Measurements from ENCODE around the gene GPR157.

The GPR157 gene

DNA sequence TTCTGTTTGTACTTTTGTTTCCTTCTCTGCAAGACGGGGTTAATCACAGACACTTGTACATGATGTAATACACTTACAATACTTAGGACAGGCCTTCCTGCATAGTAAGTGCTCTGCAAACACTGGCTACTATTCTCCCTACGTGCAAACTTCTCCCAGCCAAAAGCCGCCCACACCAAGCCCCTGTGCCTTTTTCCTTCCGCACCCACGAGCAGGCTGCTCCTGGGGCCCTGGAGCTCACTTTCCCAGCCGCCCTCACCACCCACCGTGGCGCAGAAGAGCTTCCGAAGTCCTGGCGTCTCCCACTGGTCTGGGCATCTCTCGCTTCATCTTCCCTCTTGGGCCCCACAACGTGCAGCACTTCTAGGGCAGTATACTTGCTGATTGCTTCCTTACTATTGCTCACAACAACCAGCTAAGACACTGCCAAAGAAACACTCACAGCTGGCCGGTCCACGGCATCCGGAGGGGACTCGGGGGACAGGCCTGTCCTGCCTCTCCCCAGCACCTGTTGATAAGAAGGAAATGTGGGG lies 22.5 kb upstream of the GPR157 start:
- no peak for TF ChIP-seq TAF1 (IDR thresholded peaks at IDR 0.05; ENCODE audit: low read depth)
- TF ChIP-seq, protein P1, sequence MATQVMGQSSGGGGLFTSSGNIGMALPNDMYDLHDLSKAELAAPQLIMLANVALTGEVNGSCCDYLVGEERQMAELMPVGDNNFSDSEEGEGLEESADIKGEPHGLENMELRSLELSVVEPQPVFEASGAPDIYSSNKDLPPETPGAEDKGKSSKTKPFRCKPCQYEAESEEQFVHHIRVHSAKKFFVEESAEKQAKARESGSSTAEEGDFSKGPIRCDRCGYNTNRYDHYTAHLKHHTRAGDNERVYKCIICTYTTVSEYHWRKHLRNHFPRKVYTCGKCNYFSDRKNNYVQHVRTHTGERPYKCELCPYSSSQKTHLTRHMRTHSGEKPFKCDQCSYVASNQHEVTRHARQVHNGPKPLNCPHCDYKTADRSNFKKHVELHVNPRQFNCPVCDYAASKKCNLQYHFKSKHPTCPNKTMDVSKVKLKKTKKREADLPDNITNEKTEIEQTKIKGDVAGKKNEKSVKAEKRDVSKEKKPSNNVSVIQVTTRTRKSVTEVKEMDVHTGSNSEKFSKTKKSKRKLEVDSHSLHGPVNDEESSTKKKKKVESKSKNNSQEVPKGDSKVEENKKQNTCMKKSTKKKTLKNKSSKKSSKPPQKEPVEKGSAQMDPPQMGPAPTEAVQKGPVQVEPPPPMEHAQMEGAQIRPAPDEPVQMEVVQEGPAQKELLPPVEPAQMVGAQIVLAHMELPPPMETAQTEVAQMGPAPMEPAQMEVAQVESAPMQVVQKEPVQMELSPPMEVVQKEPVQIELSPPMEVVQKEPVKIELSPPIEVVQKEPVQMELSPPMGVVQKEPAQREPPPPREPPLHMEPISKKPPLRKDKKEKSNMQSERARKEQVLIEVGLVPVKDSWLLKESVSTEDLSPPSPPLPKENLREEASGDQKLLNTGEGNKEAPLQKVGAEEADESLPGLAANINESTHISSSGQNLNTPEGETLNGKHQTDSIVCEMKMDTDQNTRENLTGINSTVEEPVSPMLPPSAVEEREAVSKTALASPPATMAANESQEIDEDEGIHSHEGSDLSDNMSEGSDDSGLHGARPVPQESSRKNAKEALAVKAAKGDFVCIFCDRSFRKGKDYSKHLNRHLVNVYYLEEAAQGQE (IDR thresholded peaks at IDR 0.05; ENCODE audit: low read depth) = no peak
- TF ChIP-seq EP300 (IDR thresholded peaks at IDR 0.05; ENCODE audit: borderline replicate concordance) = no peak
- no peak for TF ChIP-seq TEAD4 (IDR thresholded peaks at IDR 0.05)
- no peak for TF ChIP-seq RAD21 (IDR thresholded peaks at IDR 0.05; ENCODE audit: low read depth)
- no peak for TF ChIP-seq NFIC (IDR thresholded peaks at IDR 0.05)
- no peak for TF ChIP-seq EGR1 (IDR thresholded peaks at IDR 0.05)
- TF ChIP-seq, protein P2, sequence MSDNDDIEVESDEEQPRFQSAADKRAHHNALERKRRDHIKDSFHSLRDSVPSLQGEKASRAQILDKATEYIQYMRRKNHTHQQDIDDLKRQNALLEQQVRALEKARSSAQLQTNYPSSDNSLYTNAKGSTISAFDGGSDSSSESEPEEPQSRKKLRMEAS (IDR thresholded peaks at IDR 0.05) = no peak
- no peak for TF ChIP-seq YY1 (IDR thresholded peaks at IDR 0.05; ENCODE audit: low read depth)
- TF ChIP-seq, protein P3, sequence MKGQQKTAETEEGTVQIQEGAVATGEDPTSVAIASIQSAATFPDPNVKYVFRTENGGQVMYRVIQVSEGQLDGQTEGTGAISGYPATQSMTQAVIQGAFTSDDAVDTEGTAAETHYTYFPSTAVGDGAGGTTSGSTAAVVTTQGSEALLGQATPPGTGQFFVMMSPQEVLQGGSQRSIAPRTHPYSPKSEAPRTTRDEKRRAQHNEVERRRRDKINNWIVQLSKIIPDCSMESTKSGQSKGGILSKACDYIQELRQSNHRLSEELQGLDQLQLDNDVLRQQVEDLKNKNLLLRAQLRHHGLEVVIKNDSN (IDR thresholded peaks at IDR 0.05) = no peak
- no peak for TF ChIP-seq ZBTB7A (IDR thresholded peaks at IDR 0.05; ENCODE audit: low read depth)
- TF ChIP-seq TCF12 (IDR thresholded peaks at IDR 0.05; ENCODE audit: low read depth) = no peak
- TF ChIP-seq FOXM1 (IDR thresholded peaks at IDR 0.05; ENCODE audit: borderline replicate concordance, low read depth) = no peak
- TF ChIP-seq CREB1 (IDR thresholded peaks at IDR 0.05; ENCODE audit: low read depth) = no peak
- no peak for TF ChIP-seq CEBPB (IDR thresholded peaks at IDR 0.05)

DNA sequence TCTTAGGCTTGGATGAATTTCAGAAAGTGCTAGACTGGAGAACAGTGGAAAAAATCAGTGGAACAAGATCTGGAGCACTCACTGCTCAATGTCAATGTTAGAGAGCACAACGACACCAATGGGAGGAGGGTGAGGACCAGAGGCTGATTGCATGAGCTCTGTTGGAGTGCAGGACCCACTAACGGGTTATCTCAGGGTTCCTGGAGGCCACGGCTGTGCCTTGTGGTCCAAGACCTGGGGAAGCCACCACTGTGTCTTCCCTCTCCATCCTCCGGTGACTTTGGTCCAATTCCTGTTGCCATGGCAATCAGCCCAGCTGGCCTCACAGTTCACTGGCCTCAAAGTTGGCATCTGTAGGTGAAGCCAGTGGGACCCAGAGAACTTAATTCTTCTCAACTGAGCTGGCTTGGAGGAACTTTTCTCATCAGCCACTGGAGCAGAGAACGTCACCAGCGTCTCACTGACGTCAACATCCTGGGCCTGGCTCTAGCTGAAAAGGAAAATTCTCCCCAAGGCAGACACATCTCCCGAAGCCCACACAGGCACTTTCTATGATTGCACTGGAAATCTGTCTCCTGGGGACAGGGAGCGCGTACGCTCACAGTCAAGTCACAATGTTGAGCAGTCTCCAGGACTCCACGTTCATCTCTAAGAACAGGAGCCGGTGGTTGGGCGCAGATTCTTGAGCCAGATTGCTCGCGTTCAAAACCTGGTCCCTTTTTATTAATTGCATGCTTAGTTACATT lies 21.9 kb upstream of the GPR157 start:
- no peak for TF ChIP-seq CREB1 (IDR thresholded peaks at IDR 0.05; ENCODE audit: low read depth)
- no peak for TF ChIP-seq NFIC (IDR thresholded peaks at IDR 0.05)
- TF ChIP-seq TCF12 (IDR thresholded peaks at IDR 0.05; ENCODE audit: low read depth) = no peak
- no peak for TF ChIP-seq CEBPB (IDR thresholded peaks at IDR 0.05)
- TF ChIP-seq ZBTB7A (IDR thresholded peaks at IDR 0.05; ENCODE audit: low read depth) = no peak
- no peak for TF ChIP-seq TEAD4 (IDR thresholded peaks at IDR 0.05)
- no peak for TF ChIP-seq RAD21 (IDR thresholded peaks at IDR 0.05; ENCODE audit: low read depth)
- TF ChIP-seq EGR1 (IDR thresholded peaks at IDR 0.05) = no peak
- no peak for TF ChIP-seq FOXM1 (IDR thresholded peaks at IDR 0.05; ENCODE audit: borderline replicate concordance, low read depth)
- no peak for TF ChIP-seq EP300 (IDR thresholded peaks at IDR 0.05; ENCODE audit: borderline replicate concordance)
- no peak for TF ChIP-seq TAF1 (IDR thresholded peaks at IDR 0.05; ENCODE audit: low read depth)

DNA sequence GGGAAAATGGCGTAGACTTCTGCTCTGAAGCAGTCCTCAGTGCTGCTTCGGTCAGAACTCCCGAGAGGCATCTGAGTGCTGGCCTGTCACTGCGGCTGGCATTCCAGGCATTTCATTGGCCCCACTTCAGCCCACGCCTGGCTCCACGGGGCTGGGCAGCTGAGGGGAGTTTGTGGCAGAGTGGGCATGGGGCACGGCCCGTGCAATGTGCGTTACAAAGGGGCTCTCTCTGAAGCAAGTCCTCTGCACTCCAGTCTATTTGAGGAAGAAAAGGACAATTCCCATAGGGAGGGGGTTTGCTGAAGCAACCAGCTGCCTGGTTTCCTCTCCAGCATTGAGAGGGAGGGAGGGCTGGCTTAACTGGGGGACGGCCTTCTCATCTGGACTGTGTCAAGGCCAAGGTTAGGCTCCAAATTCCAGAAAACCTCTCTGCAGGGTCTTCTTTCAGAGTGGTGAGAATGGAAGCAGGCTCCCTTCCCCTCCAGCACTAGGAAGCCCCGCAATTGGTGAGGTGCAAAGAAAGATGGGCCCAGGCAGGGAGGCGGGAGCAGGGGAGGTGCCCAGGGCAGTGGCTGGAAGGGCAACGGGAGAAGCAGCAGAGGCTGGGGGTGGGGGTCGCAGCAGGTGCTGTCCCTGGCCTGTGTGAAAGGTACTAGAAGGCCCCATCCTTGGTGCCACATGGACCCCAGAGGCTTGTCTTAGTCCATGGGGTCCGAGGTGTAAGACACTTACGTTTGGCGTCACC lies 21.1 kb upstream of the GPR157 start:
- TF ChIP-seq, protein P3 (IDR thresholded peaks at IDR 0.05) = no peak

DNA sequence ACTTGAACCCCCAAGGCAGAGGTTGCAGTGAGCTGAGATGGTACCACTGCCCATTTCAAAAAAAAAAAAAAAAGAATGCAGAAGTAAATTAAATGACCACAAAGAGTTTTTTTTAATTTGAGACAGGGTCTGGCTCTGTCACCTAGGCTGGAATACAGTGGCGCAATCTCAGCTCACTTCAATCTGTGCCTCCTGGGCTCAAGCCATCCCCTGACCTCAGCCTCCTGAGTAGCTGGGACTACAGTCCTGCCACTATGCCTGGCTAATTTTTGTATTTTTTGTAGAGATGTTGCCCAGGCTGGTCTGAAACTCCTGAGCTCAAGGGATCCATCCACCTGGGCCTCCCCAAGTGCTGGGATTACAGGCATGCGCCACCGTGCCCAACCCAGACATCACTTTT lies 20.2 kb upstream of the GPR157 start:
- no peak for TF ChIP-seq ZBTB7A (IDR thresholded peaks at IDR 0.05; ENCODE audit: low read depth)
- TF ChIP-seq, protein P3 (IDR thresholded peaks at IDR 0.05) = no peak

DNA sequence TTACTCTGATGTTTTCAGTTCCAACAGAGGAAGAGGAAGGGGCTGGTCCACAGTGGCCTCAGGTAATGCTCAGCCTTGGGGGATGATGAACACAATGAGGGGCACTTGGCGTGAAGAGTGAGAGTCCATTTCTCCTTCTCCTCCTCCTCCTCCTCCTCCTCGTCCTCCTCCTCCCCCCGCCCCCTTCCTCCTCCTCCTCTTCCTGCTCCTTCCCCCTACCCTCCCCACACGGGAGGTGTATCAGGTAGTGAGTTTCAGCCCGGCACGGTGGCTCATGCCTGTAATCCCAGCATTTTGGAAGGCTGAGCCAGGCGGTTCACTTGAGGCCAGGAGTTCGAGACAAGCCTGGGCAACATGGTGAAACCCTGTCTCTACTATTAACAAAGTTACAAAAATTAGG lies 17.3 kb upstream of the GPR157 start:
- TF ChIP-seq TEAD4 (IDR thresholded peaks at IDR 0.05) (no peak), EP300 (IDR thresholded peaks at IDR 0.05; ENCODE audit: borderline replicate concordance) (no peak), TCF12 (IDR thresholded peaks at IDR 0.05; ENCODE audit: low read depth) (no peak), TAF1 (IDR thresholded peaks at IDR 0.05; ENCODE audit: low read depth) (no peak), CREB1 (IDR thresholded peaks at IDR 0.05; ENCODE audit: low read depth) (no peak), EGR1 (IDR thresholded peaks at IDR 0.05) (no peak), FOXM1 (IDR thresholded peaks at IDR 0.05; ENCODE audit: borderline replicate concordance, low read depth) (no peak), CEBPB (IDR thresholded peaks at IDR 0.05) (no peak), RAD21 (IDR thresholded peaks at IDR 0.05; ENCODE audit: low read depth) (no peak), YY1 (IDR thresholded peaks at IDR 0.05; ENCODE audit: low read depth) (no peak), NFIC (IDR thresholded peaks at IDR 0.05) (no peak), ZBTB7A (IDR thresholded peaks at IDR 0.05; ENCODE audit: low read depth) (no peak)
- TF ChIP-seq, protein P3 (IDR thresholded peaks at IDR 0.05) = no peak
- TF ChIP-seq, protein P1 (IDR thresholded peaks at IDR 0.05; ENCODE audit: low read depth) = no peak
- TF ChIP-seq, protein P2 (IDR thresholded peaks at IDR 0.05) = no peak

Data from Ishikawa (cell line).